Keratinocyte (primary cell): ENCODE results near the gene CPAMD8. TPM values are rescaled to one million over a fixed set of nuclear protein-coding genes. Genes with fewer than 3 reads are reported as not detected.
A peak's percentile ranks its signal among the peaks of the same experiment; 100 is the strongest.

Experiments
- DNase-seq: peaks from one replicate; pipeline ENCODE4 v3.0.0-alpha.2; 2011; ENCODE audit warnings: low read depth, missing footprints, low spot score
- FAIRE-seq: peaks from 2 replicates; lab custom pipeline; 2011; peaks lifted over from hg19 to GRCh38; lab: Jason Lieb, UNC
- H2AFZ ChIP-seq: 2 replicates; pipeline ENCODE4 v1.6.0; 2012; ENCODE audit warnings: low read length, control low read depth, inconsistent platforms; ENCODE audit not compliant: control insufficient read depth
- H3K27ac ChIP-seq: 2 replicates; pipeline ENCODE4 v1.5.1; 2011; ENCODE audit warnings: low read length; ENCODE audit not compliant: control insufficient read depth, insufficient read depth
- H3K27me3 ChIP-seq: 3 replicates; pipeline ENCODE4 v1.6.0; 2011; ENCODE audit warnings: low read length; ENCODE audit not compliant: control insufficient read depth, insufficient read depth; ENCODE audit errors: extremely low read depth
- H3K36me3 ChIP-seq, 2 experiments: 2 replicates in 1 of 2; 3 replicates in 1 of 2; pipeline ENCODE4 v1.5.1; 2011; ENCODE audit warnings: low read length in 2 of 2, mild to moderate bottlenecking in 1 of 2; ENCODE audit not compliant: control insufficient read depth in 2 of 2, insufficient read depth in 2 of 2; ENCODE audit errors: extremely low read depth in 1 of 2
- H3K4me1 ChIP-seq: 3 replicates; pipeline ENCODE4 v1.5.1; 2011; ENCODE audit warnings: low read length; ENCODE audit not compliant: control insufficient read depth, insufficient read depth; ENCODE audit errors: extremely low read depth
- H3K4me2 ChIP-seq: 3 replicates; pipeline ENCODE4 v1.6.0; 2011; ENCODE audit warnings: low read depth, low read length; ENCODE audit not compliant: control insufficient read depth, insufficient read depth; ENCODE audit errors: extremely low read depth
- H3K4me3 ChIP-seq, 3 experiments: fragments of 200-600 bp in 1 of 3; sonication (generic) in 1 of 3; 2 replicates in 2 of 3; 3 replicates in 1 of 3; pipeline ENCODE4 v1.5.1; 2011 to 2016; ENCODE audit warnings: low read length in 3 of 3, mild to moderate bottlenecking in 3 of 3, control low read depth in 2 of 3, inconsistent platforms in 1 of 3, low read depth in 1 of 3, mixed read lengths in 1 of 3, mixed run types in 1 of 3, moderate library complexity in 1 of 3; ENCODE audit not compliant: control insufficient read depth in 2 of 3, insufficient read depth in 2 of 3; ENCODE audit errors: extremely low read depth in 1 of 3
- H3K79me2 ChIP-seq: 2 replicates; pipeline ENCODE4 v1.6.0; 2012; ENCODE audit warnings: low read length; ENCODE audit not compliant: control insufficient read depth, insufficient read depth
- H3K9ac ChIP-seq: 3 replicates; pipeline ENCODE4 v1.6.0; 2011; ENCODE audit warnings: low read length; ENCODE audit not compliant: control insufficient read depth, insufficient read depth; ENCODE audit errors: extremely low read depth
- H3K9me1 ChIP-seq: 3 replicates; pipeline ENCODE4 v1.6.0; 2011; ENCODE audit warnings: low read length; ENCODE audit not compliant: control insufficient read depth, insufficient read depth; ENCODE audit errors: extremely low read depth
- H3K9me3 ChIP-seq: 2 replicates; pipeline ENCODE4 v1.5.1; 2012; ENCODE audit warnings: low read depth, low read length; ENCODE audit not compliant: control insufficient read depth
- H4K20me1 ChIP-seq: 3 replicates; pipeline ENCODE4 v1.6.0; 2011; ENCODE audit warnings: low read length; ENCODE audit not compliant: control insufficient read depth, insufficient read depth; ENCODE audit errors: extremely low read depth
- CTCF ChIP-seq, 3 experiments: IDR thresholded peaks in 1 of 3; conservative IDR thresholded peaks in 1 of 3; optimal IDR thresholded peaks in 1 of 3; 2 replicates in 2 of 3; 3 replicates in 1 of 3; pipeline versions ENCODE3 to v1.5.1; 2011; ENCODE audit warnings: low read length in 3 of 3, mild to moderate bottlenecking in 3 of 3, moderate library complexity in 2 of 3, control low read depth in 1 of 3, inconsistent platforms in 1 of 3; ENCODE audit not compliant: insufficient read depth in 2 of 3; ENCODE audit errors: extremely low read depth in 1 of 3
- EZH2 ChIP-seq: IDR thresholded peaks from one replicate; pipeline ENCODE4 v1.6.1; 2012; ENCODE audit warnings: inconsistent platforms, mild to moderate bottlenecking, low read length, moderate library complexity
- dilution Hi-C: fragments of 300-500 bp; cut with MboI; formaldehyde crosslinking; loops from one replicate; pipeline ENCODE4 v1.7.0; 2020; ENCODE audit warnings: low sequenced_read_pairs; ENCODE audit not compliant: extremely low pct_ligation_motif_present
- polyA plus RNA-seq, 5 experiments: library from polyadenylated mRNA; depleted of rRNA in 3 of 5; stranded (reverse) in 3 of 5; stranded (forward) in 1 of 5; unstranded in 1 of 5; fragments of >200 nt; gene quantifications; 1 replicate in 1 of 5; 2 replicates in 3 of 5; 3 replicates in 1 of 5; pipeline versions ENCODE4 v1.2.1 to v1.2.3, GENCODE V29; 2011 to 2012; ENCODE audit warnings: missing spikeins in 2 of 5, low read depth in 1 of 5, low replicate concordance in 1 of 5

The CPAMD8 gene
- polyA plus RNA-seq, 1 donor (not counting 4 experiments of a cell fraction or from before 2014, with no cell fraction given) = 0.38 TPM

- Histone ChIP-seq H3K9me1 (peaks cover 4% of the 10 kb centered on the region), H3K27me3 (no peaks in the 10 kb centered on the region), H2AFZ (peak overlapping the region; percentile 80), H3K4me3 (peak overlapping the region; percentile 13 to 50 (median 23)), H3K4me2 (peak overlapping the region; percentile 84), H3K9me3 (peaks cover 2% of the 10 kb centered on the region), H4K20me1 (no peaks in the 10 kb centered on the region), H3K4me1 (peaks cover 9% of the 10 kb centered on the region), H3K9ac (peak overlapping the region; percentile 77), H3K27ac (peak overlapping the region; percentile 87), H3K79me2 (no peaks in the 10 kb centered on the region), H3K36me3 (no peaks in the 10 kb centered on the region)
- FAIRE-seq (peak; percentile 92), DNase-seq (peak; percentile 73)
- dilution Hi-C loops = no loop called here
- TF ChIP-seq EZH2 = no peak
- no peak for TF ChIP-seq CTCF (optimal IDR thresholded peaks at IDR 0.05 in 1 of 3, IDR thresholded peaks at IDR 0.05 in 1 of 3, conservative IDR thresholded peaks at IDR 0.05 in 1 of 3; ENCODE audit: extremely low read depth in 1 of 3, insufficient read depth in 2 of 3, low read length in 3 of 3)
These were observed 105.6 kb downstream of the CPAMD8 start for GRCh38 chr19:16920816-16921529.

- Histone ChIP-seq H3K9me3 (no peaks in the 10 kb centered on the region), H3K9ac (no peak overlapping the region), H3K36me3 (no peaks in the 10 kb centered on the region), H3K27ac (no peak overlapping the region), H3K79me2 (no peaks in the 10 kb centered on the region), H3K4me2 (no peak overlapping the region), H2AFZ (no peak overlapping the region), H4K20me1 (no peaks in the 10 kb centered on the region), H3K9me1 (peaks cover 4% of the 10 kb centered on the region), H3K27me3 (no peaks in the 10 kb centered on the region), H3K4me3 (no peak overlapping the region), H3K4me1 (peaks cover 9% of the 10 kb centered on the region)
- DNase-seq (no peak), FAIRE-seq (no peak)
- dilution Hi-C loops = no loop called here
- no peak for TF ChIP-seq CTCF (optimal IDR thresholded peaks at IDR 0.05 in 1 of 3, IDR thresholded peaks at IDR 0.05 in 1 of 3, conservative IDR thresholded peaks at IDR 0.05 in 1 of 3; ENCODE audit: extremely low read depth in 1 of 3, insufficient read depth in 2 of 3, low read length in 3 of 3)
- TF ChIP-seq EZH2 = no peak
These were observed 107.1 kb downstream of the CPAMD8 start for GRCh38 chr19:16919496-16919895.
